ENCODE measurements around the gene ATP5F1E. TPM values are rescaled to one million over a fixed set of nuclear protein-coding genes. Genes with fewer than 3 reads are reported as not detected.
"Not testable (repeated sequence)": the region's sequence is repeated elsewhere in the genome, so short reads cannot be mapped to it uniquely, and the experiment has no call there.

Gene ATP5F1E
- total RNA-seq, 1 donor from 2014 or later: 53.5 TPM

DNA sequence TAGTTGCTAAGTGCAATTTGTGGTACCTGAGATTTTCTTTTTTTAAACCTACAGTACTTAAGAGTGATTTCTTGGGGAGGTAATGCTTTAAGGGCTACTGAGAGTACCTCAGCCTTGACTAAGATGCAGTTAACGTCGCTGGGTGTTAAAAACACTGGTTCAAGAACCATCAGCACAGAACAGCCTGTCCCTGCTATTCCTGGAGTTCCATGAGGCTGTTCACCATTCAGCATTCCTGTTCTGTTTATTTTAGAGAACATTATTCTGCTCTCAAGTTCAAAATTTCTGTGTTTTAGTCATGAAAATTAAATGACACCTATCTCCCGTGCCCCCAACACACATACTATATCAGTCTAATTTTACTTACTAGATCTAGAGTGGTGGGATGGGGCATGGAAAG, 12.2 kb upstream of the ATP5F1E start:
- Mint-ChIP-seq H3K27ac (ENCODE audit: unreplicated experiment) (no peak overlapping the region), H3K9me3 (ENCODE audit: unreplicated experiment) (peaks cover 3% of the 10 kb centered on the region), H3K4me1 (ENCODE audit: low read depth, unreplicated experiment) (peaks cover 15% of the 10 kb centered on the region), H3K36me3 (ENCODE audit: unreplicated experiment) (peaks cover 6% of the 10 kb centered on the region), H3K4me3 (ENCODE audit: unreplicated experiment) (no peak overlapping the region), H3K27me3 (ENCODE audit: unreplicated experiment) (peaks cover 3% of the 10 kb centered on the region)
- DNase-seq: no peak
- no peak for TF ChIP-seq CTCF (IDR thresholded peaks at IDR 0.05; ENCODE audit: partially characterized antibody, unreplicated experiment)

- Mint-ChIP-seq H3K9me3 (ENCODE audit: unreplicated experiment) (peaks cover 3% of the 10 kb centered on the region), H3K4me3 (ENCODE audit: unreplicated experiment) (peak overlapping the region; percentile 78), H3K27me3 (ENCODE audit: unreplicated experiment) (peaks cover 3% of the 10 kb centered on the region), H3K27ac (ENCODE audit: unreplicated experiment) (no peak overlapping the region), H3K36me3 (ENCODE audit: unreplicated experiment) (peaks cover 6% of the 10 kb centered on the region), H3K4me1 (ENCODE audit: low read depth, unreplicated experiment) (peaks cover 15% of the 10 kb centered on the region)
- no peak for DNase-seq
- TF ChIP-seq CTCF (IDR thresholded peaks at IDR 0.05; ENCODE audit: partially characterized antibody, unreplicated experiment): no peak
Measured at GRCh38 chr20:59043698-59044097, 11.6 kb upstream of the ATP5F1E start.

GRCh38 chr20:59042796-59043631, 10.9 kb upstream of the ATP5F1E start:
- Mint-ChIP-seq H3K27ac (ENCODE audit: unreplicated experiment) (peak overlapping the region; percentile 67), H3K4me3 (ENCODE audit: unreplicated experiment) (peak overlapping the region; percentile 89), H3K36me3 (ENCODE audit: unreplicated experiment) (peaks cover 3% of the 10 kb centered on the region), H3K9me3 (ENCODE audit: unreplicated experiment) (peaks cover 3% of the 10 kb centered on the region), H3K4me1 (ENCODE audit: low read depth, unreplicated experiment) (peaks cover 15% of the 10 kb centered on the region), H3K27me3 (ENCODE audit: unreplicated experiment) (peaks cover 3% of the 10 kb centered on the region)
- DNase-seq: peak; percentile 93
- TF ChIP-seq CTCF (IDR thresholded peaks at IDR 0.05; ENCODE audit: partially characterized antibody, unreplicated experiment): no peak

DNA sequence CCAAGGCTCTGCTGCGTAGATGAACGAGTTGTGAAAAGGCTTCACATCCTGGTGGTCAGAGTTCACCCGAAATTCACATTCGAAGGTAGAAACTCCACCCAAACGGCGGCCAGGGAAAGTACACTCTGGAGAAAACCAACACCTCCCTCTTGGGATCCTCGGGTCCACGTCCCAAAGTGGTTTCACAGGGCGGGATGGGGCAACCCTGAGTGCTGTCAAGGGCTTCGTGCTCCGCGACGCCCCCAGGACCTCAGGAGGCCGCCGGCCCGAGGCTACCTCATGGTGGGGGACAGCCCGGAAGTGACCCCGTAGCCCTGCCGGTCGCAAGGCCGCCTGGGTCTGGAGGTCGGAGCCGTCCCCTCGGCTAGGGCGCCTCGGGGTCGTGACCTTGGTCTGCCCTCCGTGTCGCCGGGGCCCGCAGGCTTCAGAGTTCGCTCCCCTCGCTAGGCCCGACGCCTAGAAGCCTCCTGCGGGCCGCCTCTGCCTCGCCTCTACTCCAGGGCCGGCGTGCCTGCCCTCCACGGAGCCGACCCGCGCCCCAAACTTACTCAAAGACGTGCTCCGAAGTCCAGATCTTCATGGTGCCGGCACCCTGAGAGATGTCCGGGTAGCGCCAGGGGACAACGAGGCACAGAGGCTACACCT, 10.1 kb upstream of the ATP5F1E start, which contains the start of gene PRELID3B:
Gene PRELID3B (minus strand): TSS at position 636 of the 645 bp plus-strand sequence. CDS start 56 bp downstream, at position 580.
- Mint-ChIP-seq H3K27ac (ENCODE audit: unreplicated experiment) (peak within 1 kb of the TSS; percentile 67), H3K4me3 (ENCODE audit: unreplicated experiment) (peak within 1 kb of the TSS; percentile 89), H3K36me3 (ENCODE audit: unreplicated experiment) (no peaks in the 10 kb centered on the region), H3K4me1 (ENCODE audit: low read depth, unreplicated experiment) (peaks cover 15% of the 10 kb centered on the region), H3K27me3 (ENCODE audit: unreplicated experiment) (peaks cover 1% of the 10 kb centered on the region), H3K9me3 (ENCODE audit: unreplicated experiment) (peaks cover 3% of the 10 kb centered on the region)
- DNase-seq: no peak
- TF ChIP-seq CTCF (IDR thresholded peaks at IDR 0.05; ENCODE audit: partially characterized antibody, unreplicated experiment): no peak

DNA sequence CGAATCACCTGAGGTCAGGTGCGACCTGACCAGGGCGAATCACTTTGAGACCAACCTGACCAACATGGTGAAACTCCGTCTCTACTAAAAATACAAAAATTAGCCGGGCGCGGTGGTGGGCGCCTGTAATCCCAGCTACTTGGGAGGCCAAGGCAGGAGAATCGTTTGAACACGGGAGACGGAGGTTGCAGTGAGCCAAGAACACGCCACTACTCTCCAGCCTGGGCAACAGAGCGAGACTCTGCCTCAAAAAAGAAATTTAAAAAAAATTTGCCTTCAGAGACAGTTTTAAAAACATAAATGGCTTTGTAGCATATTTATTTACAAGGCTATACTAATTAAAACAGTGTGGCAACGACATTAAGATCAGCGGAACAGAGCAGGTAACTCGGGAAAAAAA, 9.4 kb upstream of the ATP5F1E start:
- not testable (repeated sequence) for H3K9me3 Mint-ChIP-seq (ENCODE audit: unreplicated experiment); H3K27ac Mint-ChIP-seq (ENCODE audit: unreplicated experiment); DNase-seq; H3K36me3 Mint-ChIP-seq (ENCODE audit: unreplicated experiment); H3K27me3 Mint-ChIP-seq (ENCODE audit: unreplicated experiment)
- Mint-ChIP-seq H3K4me1 (ENCODE audit: low read depth, unreplicated experiment) (peaks cover 15% of the 10 kb centered on the region), H3K4me3 (ENCODE audit: unreplicated experiment) (peak overlapping the region; percentile 70)
